H1 (cell line): ENCODE data around the gene SLC6A19. TPM values are rescaled to one million over a fixed set of nuclear protein-coding genes. Genes with fewer than 3 reads are reported as not detected.

Experiments
- CTCF ChIA-PET: fragments of 300-600 bp; sonication (Branson Sonifier 250); formaldehyde crosslinking; loops from one replicate; lab custom pipeline; 2021; ENCODE audit not compliant: partially characterized antibody; lab: Charles Lee
- POLR2A ChIA-PET: fragments of 300-600 bp; sonication (Branson Sonifier 250); formaldehyde crosslinking; loops from one replicate; lab custom pipeline; 2021; ENCODE audit warnings: inconsistent platforms; ENCODE audit not compliant: partially characterized antibody; lab: Charles Lee
- DNase-seq, 2 experiments: peaks; one replicate each; pipeline versions ENCODE4 v3.0.0 to v3.0.0-alpha.2; 2010 to 2022; ENCODE audit warnings: low spot score in 2 of 2, low read depth in 1 of 2, mixed read lengths in 1 of 2
- FAIRE-seq: peaks from 2 replicates; lab custom pipeline; 2011; peaks lifted over from hg19 to GRCh38; lab: Jason Lieb, UNC
- H2AFZ ChIP-seq: 2 replicates; pipeline ENCODE4 v1.8.1; 2012; ENCODE audit warnings: low read length, inconsistent platforms
- H2AK5ac ChIP-seq: 2 replicates; pipeline ENCODE4 v1.6.1; 2013; ENCODE audit warnings: low read depth, low read length
- H2BK120ac ChIP-seq: replicated peaks from 2 replicates; pipeline ENCODE3; 2013; ENCODE audit warnings: low read depth, low read length, inconsistent platforms
- H2BK12ac ChIP-seq: 2 replicates; pipeline ENCODE4 v1.6.1; 2013; ENCODE audit warnings: low read depth, low read length
- H2BK15ac ChIP-seq: 2 replicates; pipeline ENCODE4 v1.6.1; 2013; ENCODE audit warnings: low read length
- H2BK20ac ChIP-seq: 2 replicates; pipeline ENCODE4 v1.6.1; 2013; ENCODE audit warnings: low read length
- H2BK5ac ChIP-seq: 2 replicates; pipeline ENCODE4 v1.6.1; 2013; ENCODE audit warnings: low read depth, low read length
- H3K14ac ChIP-seq: 2 replicates; pipeline ENCODE4 v1.6.1; 2013; ENCODE audit warnings: inconsistent platforms; ENCODE audit not compliant: insufficient read length
- H3K18ac ChIP-seq: 2 replicates; pipeline ENCODE4 v1.6.1; 2013; ENCODE audit warnings: low read length; ENCODE audit errors: extremely low read depth
- H3K23ac ChIP-seq: 2 replicates; pipeline ENCODE4 v1.6.1; 2013; ENCODE audit warnings: inconsistent platforms; ENCODE audit not compliant: insufficient read length
- H3K23me2 ChIP-seq: 2 replicates; pipeline ENCODE4 v1.6.1; 2013; ENCODE audit warnings: low read depth, low read length
- H3K27ac ChIP-seq: 2 replicates; pipeline ENCODE4 v1.6.1; 2011; ENCODE audit warnings: low read depth, low read length, inconsistent platforms
- H3K27me3 ChIP-seq, 4 experiments: replicated peaks in 1 of 4; 1 replicate in 1 of 4; 2 replicates in 3 of 4; pipeline versions ENCODE4 v1.6.1 to v1.8.1; 2011 to 2013; ENCODE audit warnings: low read length in 3 of 4, mild to moderate bottlenecking in 3 of 4, inconsistent platforms in 2 of 4, mixed read lengths in 2 of 4, moderate library complexity in 1 of 4; ENCODE audit not compliant: control insufficient read depth in 3 of 4, insufficient read depth in 3 of 4; ENCODE audit errors: extremely low read depth in 1 of 4
- H3K36me3 ChIP-seq, 4 experiments: 2 replicates each; pipeline versions ENCODE4 v1.6.1 to v1.8.1; 2011 to 2013; ENCODE audit warnings: mild to moderate bottlenecking in 4 of 4, low read length in 3 of 4, moderate library complexity in 2 of 4, control low read depth in 1 of 4, inconsistent platforms in 1 of 4; ENCODE audit not compliant: insufficient read depth in 4 of 4, control insufficient read depth in 2 of 4
- H3K4ac ChIP-seq: replicated peaks from 2 replicates; pipeline ENCODE3; 2013; ENCODE audit warnings: low read length, low read depth, mixed read lengths, inconsistent platforms; ENCODE audit not compliant: insufficient read length
- H3K4me1 ChIP-seq, 4 experiments: replicated peaks in 1 of 4; 1 replicate in 1 of 4; 2 replicates in 3 of 4; pipeline versions ENCODE4 v1.6.1 to v1.8.1; 2011 to 2013; ENCODE audit warnings: low read length in 3 of 4, inconsistent platforms in 2 of 4, mixed read lengths in 1 of 4; ENCODE audit not compliant: insufficient read depth in 4 of 4, control insufficient read depth in 3 of 4
- H3K4me2 ChIP-seq, 2 experiments: 2 replicates each; pipeline versions ENCODE4 v1.6.1 to v1.8.1; 2011 to 2013; ENCODE audit warnings: low read depth in 2 of 2, low read length in 2 of 2, control low read depth in 1 of 2, inconsistent platforms in 1 of 2, mild to moderate bottlenecking in 1 of 2; ENCODE audit not compliant: insufficient read depth in 1 of 2
- H3K4me3 ChIP-seq, 4 experiments: fragments of 200-600, 300-600 bp in 1 of 4; sonication (generic), shearing (Covaris generic), sonication (Bioruptor Twin) in 1 of 4; 2 replicates each; pipeline versions ENCODE4 v1.5.1 to v1.8.1; 2011 to 2016; ENCODE audit warnings: low read length in 4 of 4, low read depth in 3 of 4, control low read depth in 2 of 4, inconsistent platforms in 2 of 4, mild to moderate bottlenecking in 2 of 4, mixed read lengths in 1 of 4, moderate library complexity in 1 of 4; ENCODE audit not compliant: insufficient read depth in 2 of 4; ENCODE audit errors: extremely low read depth in 1 of 4
- H3K56ac ChIP-seq: replicated peaks from 2 replicates; pipeline ENCODE3; 2013; ENCODE audit warnings: low read depth, mild to moderate bottlenecking, mixed read lengths, low read length, inconsistent platforms; ENCODE audit not compliant: insufficient read length
- H3K79me1 ChIP-seq: 2 replicates; pipeline ENCODE4 v1.6.1; 2013; ENCODE audit warnings: low read depth, low read length, control low read depth
- H3K79me2 ChIP-seq, 2 experiments: 2 replicates each; pipeline versions ENCODE4 v1.6.1 to v1.8.1; 2012 to 2013; ENCODE audit warnings: low read length in 2 of 2, mild to moderate bottlenecking in 2 of 2, inconsistent platforms in 1 of 2; ENCODE audit not compliant: insufficient read depth in 2 of 2, control insufficient read depth in 1 of 2
- H3K9ac ChIP-seq, 4 experiments: replicated peaks in 1 of 4; 1 replicate in 1 of 4; 2 replicates in 3 of 4; pipeline versions ENCODE4 v1.6.1 to v1.8.1; 2011 to 2013; ENCODE audit warnings: low read depth in 3 of 4, low read length in 3 of 4, control low read depth in 2 of 4, mild to moderate bottlenecking in 2 of 4, moderate library complexity in 2 of 4, inconsistent platforms in 1 of 4; ENCODE audit errors: extremely low read depth in 1 of 4
- H3K9me3 ChIP-seq, 2 experiments: 2 replicates each; pipeline versions ENCODE4 v1.6.1 to v1.8.1; 2012 to 2013; ENCODE audit warnings: mild to moderate bottlenecking in 2 of 2, moderate library complexity in 2 of 2, control low read depth in 1 of 2, inconsistent platforms in 1 of 2, low read depth in 1 of 2, low read length in 1 of 2, mixed read lengths in 1 of 2; ENCODE audit not compliant: insufficient read depth in 2 of 2
- H4K20me1 ChIP-seq, 2 experiments: replicated peaks in 1 of 2; 2 replicates each; pipeline versions ENCODE3 to v1.8.1; 2011 to 2013; ENCODE audit warnings: inconsistent platforms in 2 of 2, low read length in 2 of 2, mild to moderate bottlenecking in 1 of 2; ENCODE audit not compliant: insufficient read depth in 2 of 2, control insufficient read depth in 1 of 2
- H4K5ac ChIP-seq: 2 replicates; pipeline ENCODE4 v1.6.1; 2013; ENCODE audit warnings: low read length, low read depth, mixed read lengths, inconsistent platforms; ENCODE audit not compliant: insufficient read length
- H4K8ac ChIP-seq: 2 replicates; pipeline ENCODE4 v1.8.0; 2013; ENCODE audit warnings: mild to moderate bottlenecking, moderate library complexity, low read length, inconsistent platforms; ENCODE audit not compliant: insufficient read depth; ENCODE audit errors: extremely low read depth
- H4K91ac ChIP-seq: replicated peaks from 2 replicates; pipeline ENCODE3; 2013; ENCODE audit warnings: low read length, mixed read lengths, inconsistent platforms; ENCODE audit not compliant: insufficient read length
- BCL11A ChIP-seq, 2 experiments: IDR thresholded peaks; one replicate each; pipeline ENCODE4 v1.6.1; 2011; ENCODE audit warnings: low read depth in 2 of 2, low read length in 2 of 2, mild to moderate bottlenecking in 2 of 2
- CEBPB ChIP-seq: IDR thresholded peaks from 2 replicates; pipeline ENCODE4 v1.6.1; 2012; ENCODE audit warnings: low read depth, low read length
- CTBP2 ChIP-seq: IDR thresholded peaks from 2 replicates; pipeline ENCODE4 v1.7.0; 2011; ENCODE audit warnings: borderline replicate concordance, mild to moderate bottlenecking, moderate library complexity, mixed read lengths, low read length; ENCODE audit not compliant: insufficient read depth, insufficient read length
- GABPA ChIP-seq: IDR thresholded peaks from 2 replicates; pipeline ENCODE4 v1.6.1; 2011; ENCODE audit warnings: mild to moderate bottlenecking, low read length, moderate library complexity, borderline replicate concordance; ENCODE audit not compliant: insufficient read depth
- HDAC6 ChIP-seq: IDR thresholded peaks from one replicate; pipeline ENCODE4 v1.7.1; 2012; ENCODE audit warnings: low read depth, mild to moderate bottlenecking, inconsistent platforms, low read length, moderate library complexity
- JUN ChIP-seq: IDR thresholded peaks from 2 replicates; pipeline ENCODE4 v1.6.1; 2011; ENCODE audit warnings: low read depth, mild to moderate bottlenecking, improper control_type of control experiment, low read length
- KDM4A ChIP-seq: IDR thresholded peaks from one replicate; pipeline ENCODE4 v1.7.1; 2012; ENCODE audit warnings: low read depth, mild to moderate bottlenecking, moderate library complexity, low read length, inconsistent platforms; ENCODE audit not compliant: severe bottlenecking
- SP2 ChIP-seq: IDR thresholded peaks from 2 replicates; pipeline ENCODE4 v1.6.1; 2012; ENCODE audit warnings: mild to moderate bottlenecking, low read length, inconsistent platforms
- SP4 ChIP-seq: IDR thresholded peaks from 2 replicates; pipeline ENCODE4 v1.6.1; 2012; ENCODE audit warnings: low read length, inconsistent platforms
- TAF7 ChIP-seq: optimal IDR thresholded peaks from 2 replicates; pipeline ENCODE3; 2011; ENCODE audit warnings: low read depth, mild to moderate bottlenecking, inconsistent platforms, low read length, moderate library complexity, borderline replicate concordance
- TEAD4 ChIP-seq: IDR thresholded peaks from 2 replicates; pipeline ENCODE4 v1.6.1; 2012; ENCODE audit warnings: low read depth, low read length, inconsistent platforms, mixed read lengths
- YY1 ChIP-seq: IDR thresholded peaks from 2 replicates; pipeline ENCODE4 v1.6.1; 2011; ENCODE audit warnings: low read depth, mild to moderate bottlenecking, low read length
- ZNF274 ChIP-seq: IDR thresholded peaks from 2 replicates; pipeline ENCODE4 v1.7.0; 2012; ENCODE audit warnings: low read length, borderline replicate concordance; ENCODE audit errors: extremely low read depth
- WGBS, 2 experiments: shearing (Covaris generic) in 1 of 2; methylation state at CpG; one replicate each; pipeline versions ENCODE4 v1.1.6 to v1.1.7; 2013 to 2015; ENCODE audit warnings: low lambda C conversion rate in 2 of 2, mixed read lengths in 2 of 2, inconsistent platforms in 1 of 2, low coverage in 1 of 2, missing lambda C conversion rate in 1 of 2; ENCODE audit not compliant: insufficient replicate concordance in 2 of 2, insufficient coverage in 1 of 2, insufficient read length in 1 of 2; ENCODE audit errors: extremely low coverage in 1 of 2, missing lambda C conversion rate in 1 of 2; 5-methylcytosine and 5-hydroxymethylcytosine counted together
- polyA plus RNA-seq, 7 experiments: library from polyadenylated mRNA; depleted of rRNA in 3 of 7; stranded (reverse) in 5 of 7; unstranded in 2 of 7; fragments of >200 nt in 5 of 7; fragments of 200-250 nt in 2 of 7; gene quantifications; 1 replicate in 5 of 7; 2 replicates in 1 of 7; 4 replicates in 1 of 7; pipeline versions ENCODE4 v1.2.1 to v1.2.3, GENCODE V29; 2011 to 2013; ENCODE audit warnings: missing spikeins in 2 of 7, mixed read lengths in 2 of 7
- total RNA-seq: library from RNA; stranded (reverse); fragmentation: NEBNext Ultra II Directional; extraction: Animal tissue kit (Norgen Biotek cat#: 25700); gene quantifications from 2 replicates; pipeline ENCODE4 v1.2.1, GENCODE V29; 2021
- TF ChIP-seq, protein P1 (sequence below): IDR thresholded peaks from 2 replicates; pipeline ENCODE4 v1.6.1; 2012; ENCODE audit warnings: inconsistent platforms

The SLC6A19 gene
- total and polyA plus RNA-seq, 2 of the 8 experiments (the other 6 are each of a cell fraction or from before 2014, with no cell fraction given), result 0.02 TPM; not detected in 1

DNA sequence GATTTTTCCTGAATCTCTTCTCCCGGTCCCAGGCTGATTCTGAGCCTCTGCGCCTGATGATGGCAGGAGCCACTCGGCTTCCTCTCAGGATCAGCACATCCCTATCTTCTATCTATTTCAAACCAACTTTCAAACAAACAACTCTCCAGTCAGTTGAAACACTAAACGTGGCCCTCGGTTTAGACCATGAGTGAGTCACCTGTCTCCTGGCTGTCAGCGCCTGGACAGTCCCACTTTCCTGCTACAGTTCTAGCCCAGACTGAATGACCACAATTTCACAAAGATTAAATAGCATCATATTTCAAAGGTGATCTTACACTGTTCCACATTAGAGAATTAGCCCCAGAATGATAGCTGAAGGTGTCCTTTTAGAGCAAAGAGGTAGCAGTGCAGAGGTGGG, 6.2 kb downstream of the SLC6A19 start:
- Histone ChIP-seq H2BK12ac (no peak overlapping the region), H3K23ac (no peak overlapping the region), H3K79me1 (no peaks in the 10 kb centered on the region), H3K4me1 (peaks cover 0 to 3% (median 0%) of the 10 kb centered on the region in 4 experiments; a peak in 1 of 7 replicates), H3K4ac (no peak overlapping the region), H2BK120ac (no peak overlapping the region), H3K36me3 (no peaks in the 10 kb centered on the region), H4K8ac (no peak overlapping the region), H3K9ac (no peak overlapping the region), H4K91ac (no peak overlapping the region), H2AK5ac (no peak overlapping the region), H3K14ac (no peak overlapping the region), H3K4me2 (no peak overlapping the region), H3K9me3 (no peaks in the 10 kb centered on the region; a peak in 1 of 4 replicates), H4K20me1 (peaks cover 3 to 6% of the 10 kb centered on the region in 2 experiments), H2BK20ac (no peak overlapping the region), H2AFZ (no peak overlapping the region), H3K27ac (no peak overlapping the region), H4K5ac (no peak overlapping the region), H3K27me3 (no peaks in the 10 kb centered on the region; a peak in 1 of 7 replicates), H3K18ac (no peak overlapping the region), H3K4me3 (no peak overlapping the region), H2BK5ac (no peak overlapping the region), H3K56ac (no peak overlapping the region), H3K23me2 (no peaks in the 10 kb centered on the region), H2BK15ac (no peak overlapping the region), H3K79me2 (no peaks in the 10 kb centered on the region)
- ChIA-PET POLR2A (interaction anchor here (1.6 kb wide), 1 partner anchor 23 kb away, joined by 3 read pairs; no protein-coding TSS in a partner anchor), CTCF (interaction anchor here (1.0 to 2.5 kb wide), 9 partner anchors 8 to 273 kb away, joined by 3 to 7 read pairs (median 4); no protein-coding TSS in a partner anchor)
- no peak for DNase-seq
- no peak for FAIRE-seq
- 87% methylated on average over 6 of the region's 6 CpGs; no CpG with 5 or more reads in 1 of the 2 experiments for WGBS, 2 experiments
- TF ChIP-seq SP4 (no peak), SP2 (no peak), CTBP2 (no peak), TAF7 (no peak), GABPA (no peak), TEAD4 (no peak), HDAC6 (no peak), YY1 (no peak), ZNF274 (no peak), CEBPB (no peak), BCL11A (IDR thresholded peaks at IDR 0.05; ENCODE audit: low read depth in 2 of 2, low read length in 2 of 2) (no peak), JUN (no peak), KDM4A (no peak)
- TF ChIP-seq, protein P1, sequence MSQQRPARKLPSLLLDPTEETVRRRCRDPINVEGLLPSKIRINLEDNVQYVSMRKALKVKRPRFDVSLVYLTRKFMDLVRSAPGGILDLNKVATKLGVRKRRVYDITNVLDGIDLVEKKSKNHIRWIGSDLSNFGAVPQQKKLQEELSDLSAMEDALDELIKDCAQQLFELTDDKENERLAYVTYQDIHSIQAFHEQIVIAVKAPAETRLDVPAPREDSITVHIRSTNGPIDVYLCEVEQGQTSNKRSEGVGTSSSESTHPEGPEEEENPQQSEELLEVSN, result no peak
